GM10266 (cell line): ENCODE measurements around the gene CAMK2D.
A peak's percentile ranks its signal among the peaks of the same experiment; 100 is the strongest.

Experiments
- DNase-seq: peaks from one replicate; pipeline ENCODE4 v3.0.0; 2012; ENCODE audit errors: extremely low spot score
- TF ChIP-seq, protein P1 (sequence below): IDR thresholded peaks from 2 replicates; pipeline ENCODE4 v1.5.1; 2012; ENCODE audit warnings: mild to moderate bottlenecking, low read depth; ENCODE audit not compliant: control insufficient read depth, insufficient read depth; ENCODE audit errors: missing control alignments

Gene CAMK2D

DNA sequence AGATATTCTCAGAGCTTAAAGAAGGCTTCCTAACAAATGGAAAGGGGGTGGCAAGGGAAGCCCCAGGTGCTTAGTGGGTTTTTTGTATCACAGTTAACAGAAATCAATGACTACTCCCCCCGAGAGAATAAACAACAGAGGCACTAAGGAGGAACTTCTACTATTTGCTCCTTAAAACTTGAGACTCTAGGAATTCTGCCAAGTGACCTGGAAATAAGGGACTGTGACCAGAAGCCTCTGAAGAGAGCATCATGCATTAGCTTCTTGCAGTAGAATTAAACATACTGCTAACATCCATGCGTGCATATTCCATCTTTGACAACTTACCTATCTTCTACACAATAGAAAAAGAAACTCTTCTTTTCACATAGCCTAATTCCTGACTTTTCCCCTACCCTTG, 86.8 kb downstream of the CAMK2D start:
- DNase-seq: no peak
- TF ChIP-seq, protein P1, sequence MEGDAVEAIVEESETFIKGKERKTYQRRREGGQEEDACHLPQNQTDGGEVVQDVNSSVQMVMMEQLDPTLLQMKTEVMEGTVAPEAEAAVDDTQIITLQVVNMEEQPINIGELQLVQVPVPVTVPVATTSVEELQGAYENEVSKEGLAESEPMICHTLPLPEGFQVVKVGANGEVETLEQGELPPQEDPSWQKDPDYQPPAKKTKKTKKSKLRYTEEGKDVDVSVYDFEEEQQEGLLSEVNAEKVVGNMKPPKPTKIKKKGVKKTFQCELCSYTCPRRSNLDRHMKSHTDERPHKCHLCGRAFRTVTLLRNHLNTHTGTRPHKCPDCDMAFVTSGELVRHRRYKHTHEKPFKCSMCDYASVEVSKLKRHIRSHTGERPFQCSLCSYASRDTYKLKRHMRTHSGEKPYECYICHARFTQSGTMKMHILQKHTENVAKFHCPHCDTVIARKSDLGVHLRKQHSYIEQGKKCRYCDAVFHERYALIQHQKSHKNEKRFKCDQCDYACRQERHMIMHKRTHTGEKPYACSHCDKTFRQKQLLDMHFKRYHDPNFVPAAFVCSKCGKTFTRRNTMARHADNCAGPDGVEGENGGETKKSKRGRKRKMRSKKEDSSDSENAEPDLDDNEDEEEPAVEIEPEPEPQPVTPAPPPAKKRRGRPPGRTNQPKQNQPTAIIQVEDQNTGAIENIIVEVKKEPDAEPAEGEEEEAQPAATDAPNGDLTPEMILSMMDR: no peak

DNA sequence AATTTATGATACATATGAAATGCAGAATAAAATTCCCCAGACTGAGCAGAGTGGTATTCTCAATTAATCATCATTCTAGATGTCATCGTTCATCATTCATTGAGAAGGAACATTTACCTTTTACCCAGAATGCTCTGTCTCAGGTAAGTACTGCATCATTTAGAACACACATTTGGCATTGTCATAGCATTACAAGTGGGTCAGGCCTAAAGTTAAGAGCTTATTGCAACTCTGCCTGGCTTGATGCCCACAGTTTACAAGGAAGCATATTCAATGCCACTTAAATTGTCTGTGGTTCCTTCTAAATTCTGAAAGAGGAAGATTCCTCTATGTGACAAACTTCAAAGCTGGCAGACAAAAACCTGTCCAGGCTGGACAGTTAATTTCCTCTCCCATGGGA, 87.3 kb downstream of the CAMK2D start:
- TF ChIP-seq, protein P1: no peak
- no peak for DNase-seq

DNA sequence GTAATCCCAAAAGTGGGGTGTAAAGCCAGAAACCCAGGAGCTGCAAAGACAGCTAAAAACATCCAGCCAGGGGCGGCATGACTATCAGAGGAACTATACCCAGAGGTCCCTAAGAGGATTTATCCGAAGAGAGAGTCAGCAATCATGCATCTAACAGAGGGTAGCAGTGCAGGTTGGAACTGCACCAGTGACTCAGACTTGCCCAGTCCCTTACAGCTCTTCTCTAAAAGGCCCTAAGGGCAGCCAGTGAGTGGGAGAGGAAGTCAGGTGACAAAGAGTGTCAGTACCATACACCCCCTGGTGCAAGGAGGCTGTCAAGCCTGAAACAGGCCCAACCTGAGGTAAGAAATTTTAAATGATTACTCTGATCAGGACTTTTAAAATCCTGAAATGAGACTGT, 88.1 kb downstream of the CAMK2D start:
- TF ChIP-seq, protein P1: peak; percentile 27
- peak; percentile 14 for DNase-seq

DNA sequence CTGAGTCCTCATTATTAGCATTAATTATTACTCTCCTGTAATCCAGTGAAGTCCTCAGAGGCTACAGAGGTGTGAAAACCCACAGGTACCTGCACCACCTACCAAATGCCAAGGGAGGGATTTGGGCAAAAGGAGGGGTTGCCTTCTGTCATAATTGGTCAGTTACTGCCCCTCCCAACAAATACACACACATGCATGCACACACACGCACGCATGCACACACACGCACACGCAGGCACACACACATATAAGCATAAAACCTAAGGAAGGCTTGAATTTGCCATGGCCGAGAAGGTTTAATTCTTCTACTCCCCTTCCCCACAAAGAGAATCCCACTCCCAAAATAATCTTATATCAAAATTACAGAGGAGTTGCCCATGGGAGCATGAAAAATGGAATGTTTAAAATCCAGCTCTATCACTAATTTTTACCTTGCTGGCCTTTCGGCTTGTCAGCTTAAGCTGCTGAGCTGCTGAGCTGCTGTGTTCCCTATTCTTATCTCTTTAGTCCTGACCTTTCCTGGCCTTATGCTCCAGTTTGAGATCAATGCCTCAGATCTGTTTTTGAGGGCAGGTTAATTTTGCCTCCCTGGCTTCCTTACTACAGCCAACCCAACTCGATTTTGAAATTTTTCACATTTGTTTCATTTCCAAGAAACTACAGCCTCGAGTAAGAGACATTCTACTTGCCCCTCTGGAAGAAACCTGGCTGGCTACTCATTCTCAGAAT, 95.0 kb downstream of the CAMK2D start:
- no peak for DNase-seq
- TF ChIP-seq, protein P1: no peak

DNA sequence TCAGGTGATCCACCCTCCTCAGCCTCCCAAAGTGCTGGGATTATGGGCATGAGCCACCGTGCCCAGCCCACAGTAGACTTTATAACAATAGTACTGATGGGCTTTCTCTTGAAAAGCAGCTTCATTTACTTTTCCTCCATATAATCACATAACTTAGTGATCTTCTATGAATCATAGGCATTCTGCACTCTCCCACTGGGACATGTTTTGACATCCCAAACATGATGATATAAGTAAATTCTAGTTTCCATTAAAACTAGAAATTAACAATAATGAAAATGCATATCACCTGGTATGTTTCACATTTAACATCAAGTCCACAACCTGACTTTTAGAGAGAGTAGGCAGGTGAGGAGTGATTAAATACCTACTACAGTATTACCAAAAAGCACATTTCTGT, 96.5 kb downstream of the CAMK2D start:
- TF ChIP-seq, protein P1: no peak
- no peak for DNase-seq

DNA sequence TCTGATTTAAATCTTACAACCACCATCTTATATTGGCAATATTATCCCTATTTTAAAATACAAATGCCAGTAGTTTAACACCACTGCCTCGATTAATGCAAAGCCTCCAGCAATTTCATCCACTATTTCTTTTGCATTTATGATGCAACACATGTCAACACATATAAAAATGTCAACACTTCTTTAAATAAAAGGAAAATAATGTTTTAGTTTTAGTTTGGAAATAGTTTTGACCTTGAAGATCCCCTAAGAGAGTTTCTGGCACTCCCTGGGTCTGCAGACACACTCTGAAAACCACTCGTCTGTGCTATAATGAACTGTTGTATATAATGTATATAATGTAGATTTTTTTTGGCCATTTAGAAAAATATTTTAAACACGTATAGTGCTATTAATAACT, 99.0 kb downstream of the CAMK2D start:
- TF ChIP-seq, protein P1: no peak
- no peak for DNase-seq

DNA sequence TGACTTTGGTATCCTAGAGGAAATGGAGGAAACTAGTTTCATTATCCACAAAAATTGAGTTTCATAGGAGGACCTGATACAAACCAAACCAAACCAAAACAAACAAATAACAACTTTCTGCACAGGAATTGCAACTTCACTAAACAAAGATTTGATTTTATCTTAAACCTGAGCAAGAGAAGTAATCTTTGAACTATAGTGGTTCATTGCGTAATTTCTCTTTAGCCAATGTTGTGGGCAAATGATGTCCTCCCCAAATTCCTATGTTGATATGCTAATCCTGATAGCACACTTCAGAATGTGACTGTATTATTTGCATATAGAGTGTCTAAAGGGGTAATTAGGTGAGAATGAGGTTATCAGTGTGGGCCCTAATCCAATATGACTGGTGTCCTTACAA, 102.4 kb downstream of the CAMK2D start:
- TF ChIP-seq, protein P1: no peak
- DNase-seq: no peak
